Fibroblast of the conjunctiva (primary cell): Measurements from ENCODE around the gene SOCS3.
"Not testable (repeated sequence)": the region's sequence is repeated elsewhere in the genome, so short reads cannot be mapped to it uniquely, and the experiment has no call there.

Experiments
- DNase-seq: peaks from one replicate; pipeline ENCODE4 v3.0.0-alpha.2; 2010; ENCODE audit warnings: low read depth

SOCS3 gene

GRCh38 chr17:78348055-78348770 lies 11.7 kb downstream of the SOCS3 start:
- DNase-seq, result no peak

DNA sequence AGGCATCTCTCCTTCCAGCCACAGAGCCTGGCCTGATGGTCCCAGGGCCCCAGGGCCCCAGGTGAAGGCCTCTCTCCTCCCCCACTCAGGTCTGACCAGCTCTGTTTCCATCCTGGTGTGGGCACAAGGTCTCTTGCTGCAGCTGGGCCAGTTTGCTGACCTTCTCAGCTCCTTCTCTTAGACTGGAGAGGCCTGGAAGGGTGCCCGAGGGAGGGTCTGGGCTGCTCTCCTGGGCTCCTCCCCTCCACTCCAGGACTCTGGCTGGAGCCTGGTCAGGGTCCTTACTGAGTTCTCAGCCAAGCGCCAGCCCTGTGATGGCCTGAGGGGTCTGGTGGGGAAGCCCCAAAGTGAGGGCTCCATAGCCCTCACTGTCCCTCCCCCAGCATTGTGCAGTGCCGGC lies 12.4 kb downstream of the SOCS3 start:
- DNase-seq, result no peak

DNA sequence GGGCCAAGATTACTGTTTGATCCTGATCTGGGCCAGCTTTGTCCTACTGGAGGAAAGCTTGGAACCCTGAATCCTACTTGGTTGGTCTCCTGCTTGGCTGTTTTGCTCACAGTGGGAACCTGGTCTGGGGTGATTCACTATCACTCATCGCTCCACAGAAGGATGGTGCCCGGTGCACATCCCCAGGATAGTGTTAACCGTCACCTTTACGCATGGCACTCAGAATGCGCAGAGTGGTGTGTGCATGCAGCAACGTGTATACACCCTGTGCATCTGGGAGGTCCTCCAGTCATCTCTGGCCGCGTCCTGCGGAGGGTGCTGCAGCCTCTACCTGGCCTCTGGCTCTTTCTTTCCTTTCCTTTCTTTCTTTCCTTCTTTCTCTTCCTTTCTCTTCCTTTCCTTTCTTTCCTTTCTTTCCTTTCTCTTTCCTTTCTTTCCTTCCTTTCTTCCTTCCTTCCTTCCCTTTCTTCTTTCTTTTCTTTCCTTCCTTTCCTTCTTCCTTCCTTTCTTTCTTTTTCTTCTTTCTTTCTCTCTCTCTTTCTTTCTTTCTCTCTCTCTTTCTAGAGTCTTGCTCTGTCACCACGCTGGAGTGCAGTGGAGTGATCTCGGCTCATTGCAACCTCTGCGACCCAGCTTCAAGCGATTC lies 13.1 kb downstream of the SOCS3 start:
- no peak for DNase-seq

- no peak for DNase-seq
Measured at GRCh38 chr17:78345791-78346494, 13.9 kb downstream of the SOCS3 start.

DNA sequence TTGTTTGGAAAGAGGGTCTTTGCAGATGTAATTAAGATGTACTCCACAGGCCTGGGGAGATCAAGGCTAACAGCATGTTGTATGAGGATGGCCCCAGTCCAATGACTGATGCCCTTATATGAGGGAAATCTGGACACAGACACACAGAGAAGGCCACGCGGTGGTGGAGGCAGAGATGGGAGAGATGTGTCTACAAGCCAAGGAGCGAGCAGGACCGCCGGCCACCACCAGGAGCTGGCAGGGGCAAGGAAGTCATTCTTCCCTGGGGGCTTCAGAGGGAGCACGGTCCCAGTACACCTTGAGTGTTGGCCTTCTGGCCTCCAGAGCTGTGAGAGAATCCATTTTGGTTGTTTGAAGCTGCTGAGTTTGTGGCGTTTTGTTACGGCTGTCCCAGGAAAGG lies 14.7 kb downstream of the SOCS3 start:
- no peak for DNase-seq

- no peak for DNase-seq
Measured at GRCh38 chr17:78344666-78345065, 15.2 kb downstream of the SOCS3 start.

DNA sequence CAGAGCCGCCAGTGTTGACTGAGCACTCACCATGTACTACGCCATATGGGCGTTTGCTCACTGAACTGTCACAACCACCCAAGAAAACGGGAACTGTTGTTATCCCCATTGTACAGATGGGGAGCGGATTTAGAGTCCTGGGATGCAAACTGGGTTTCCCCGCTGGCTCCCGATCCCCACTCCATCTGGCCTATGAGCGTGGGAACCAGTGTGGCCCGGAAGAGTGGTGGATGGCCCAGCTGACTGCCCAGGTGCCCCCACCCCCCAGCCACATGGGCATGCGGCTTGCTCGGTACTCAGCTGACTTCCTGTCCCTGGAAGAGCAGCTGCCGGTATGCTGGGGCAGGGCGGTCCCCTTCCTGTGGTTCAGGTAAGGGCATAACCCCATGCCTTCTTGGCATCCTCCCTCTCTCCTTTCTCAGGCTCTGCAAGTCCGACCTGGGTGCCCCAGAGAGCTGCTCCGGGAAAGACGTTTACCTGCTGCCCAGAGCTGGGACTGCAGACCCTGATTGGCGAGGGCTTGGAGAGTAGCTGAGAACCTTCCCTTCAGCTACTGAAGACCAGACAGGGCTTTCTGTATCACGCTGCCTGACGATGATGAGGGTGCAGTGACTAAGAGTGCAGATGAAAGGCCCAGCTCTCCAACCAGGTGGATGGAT lies 16.2 kb downstream of the SOCS3 start:
- no peak for DNase-seq

DNA sequence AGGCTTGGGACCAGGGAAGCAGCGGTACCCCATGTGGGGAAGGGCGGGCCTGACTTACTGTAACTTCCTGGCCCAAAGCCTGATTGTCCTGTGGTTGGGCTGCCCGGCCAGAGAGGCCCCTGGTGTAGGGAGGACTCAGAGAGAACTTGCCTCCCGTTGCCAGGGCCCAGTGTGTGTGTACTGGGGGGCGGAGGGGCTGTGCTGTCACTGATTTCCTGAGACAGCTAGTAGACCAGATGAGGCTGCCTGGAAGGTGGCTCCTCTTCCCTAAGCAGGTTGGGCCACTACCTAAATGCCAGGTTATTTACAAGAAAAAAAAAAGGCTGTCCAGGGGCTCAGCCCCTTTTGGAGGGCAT lies 16.7 kb downstream of the SOCS3 start:
- peak; percentile 88 for DNase-seq

DNA sequence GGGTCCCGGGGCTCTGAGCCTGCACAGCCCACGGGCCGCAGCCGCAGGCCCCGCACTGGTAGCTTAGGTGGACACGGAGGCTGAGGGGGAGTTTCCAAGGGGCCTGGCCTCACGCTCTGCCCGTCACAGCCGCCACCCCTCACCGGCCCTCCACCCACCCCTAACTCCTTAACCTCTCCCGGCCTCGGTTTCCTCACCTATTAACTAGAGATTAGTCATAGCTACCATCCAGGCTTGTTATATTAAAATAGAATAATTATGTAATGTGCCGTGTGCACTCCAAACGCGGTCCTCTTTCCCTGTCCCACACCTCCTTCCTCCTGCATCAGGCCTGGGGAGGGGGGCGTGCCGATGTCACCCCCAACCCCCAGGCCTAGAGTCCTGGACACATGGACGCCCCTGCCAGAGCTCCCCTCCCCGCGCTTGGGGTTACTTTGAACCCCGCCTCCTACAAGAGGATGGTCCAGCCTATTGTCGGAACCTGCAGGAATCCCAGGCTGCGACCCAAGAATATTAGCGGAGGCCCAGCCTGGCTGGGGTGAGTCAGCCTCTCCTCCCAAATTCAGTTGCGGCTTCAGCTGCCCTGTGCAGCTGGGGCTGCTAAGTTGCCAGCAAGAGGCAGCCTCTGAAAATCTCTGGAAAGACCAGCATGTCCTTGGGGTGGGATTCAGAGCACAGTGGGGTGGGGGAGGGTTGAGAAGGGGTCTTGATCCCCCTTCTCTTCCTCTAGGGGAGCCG lies 17.3 kb downstream of the SOCS3 start:
- DNase-seq, result peak; percentile 77

GRCh38 chr17:78341559-78342448 lies 18.1 kb downstream of the SOCS3 start:
- DNase-seq, result no peak

- no peak for DNase-seq
Measured at GRCh38 chr17:78340183-78340955, 19.5 kb downstream of the SOCS3 start.

GRCh38 chr17:78338486-78339259 lies 21.2 kb downstream of the SOCS3 start:
- no peak for DNase-seq

DNA sequence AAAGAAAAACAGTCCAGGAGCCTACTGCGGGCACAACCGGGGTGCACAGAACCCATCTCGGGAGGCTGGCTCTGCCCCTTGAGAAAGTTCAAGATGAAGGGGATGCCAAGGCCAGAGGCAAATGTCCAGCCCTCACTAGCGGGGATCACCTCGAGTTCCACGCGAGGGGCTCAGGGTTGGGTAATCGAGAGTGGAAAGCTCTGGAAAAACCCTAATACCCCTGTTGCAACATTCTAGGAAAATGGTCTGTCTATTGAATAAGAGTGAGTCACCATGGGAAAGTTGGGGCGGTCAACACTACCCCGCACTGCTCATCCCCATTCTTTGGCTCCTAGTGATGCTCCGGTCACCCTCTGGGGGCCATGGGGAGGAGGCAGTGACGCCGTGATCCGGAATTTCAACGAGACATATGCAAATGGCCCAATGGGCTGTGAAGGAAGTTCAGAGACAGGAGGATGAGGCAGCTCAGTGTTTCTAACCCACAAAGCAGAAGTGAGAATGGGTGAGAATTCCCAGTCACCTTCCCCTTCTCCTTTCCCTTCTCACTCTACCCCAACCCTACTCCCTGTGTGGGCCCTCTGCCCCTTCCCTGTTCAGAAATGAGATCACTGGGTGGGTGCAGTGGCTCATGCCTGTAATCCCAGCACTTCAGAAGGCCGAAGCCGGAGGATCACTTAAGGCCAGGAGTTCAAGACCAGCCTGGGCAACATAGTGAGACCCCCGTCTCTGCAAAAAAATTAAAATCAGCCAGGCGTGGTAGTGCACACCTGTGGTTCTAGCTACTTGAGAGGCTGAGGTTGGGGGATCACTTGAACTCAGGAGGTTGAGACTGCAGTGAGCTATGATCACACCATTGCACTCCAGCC lies 22.4 kb downstream of the SOCS3 start:
- no peak for DNase-seq

DNA sequence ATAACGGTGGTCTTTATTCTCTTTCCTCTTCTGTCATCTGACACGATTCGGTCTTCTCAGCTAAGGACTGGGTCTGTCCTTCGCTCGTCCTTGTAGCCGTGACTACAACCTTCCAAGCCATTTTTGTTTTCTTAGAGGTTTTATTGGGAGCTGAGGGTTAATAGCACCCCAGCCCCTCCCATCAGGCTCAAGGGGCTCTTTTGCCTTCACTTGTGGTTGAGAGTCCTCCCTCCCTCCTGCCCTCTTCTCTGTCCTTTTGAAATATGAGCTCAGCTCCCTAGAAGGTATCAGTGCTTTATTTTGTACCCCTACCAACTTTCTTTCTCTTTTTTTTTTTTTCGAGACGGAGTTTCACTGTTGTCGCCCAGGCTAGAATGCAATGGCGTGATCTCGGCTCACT lies 24.7 kb downstream of the SOCS3 start:
- DNase-seq, result no peak

DNA sequence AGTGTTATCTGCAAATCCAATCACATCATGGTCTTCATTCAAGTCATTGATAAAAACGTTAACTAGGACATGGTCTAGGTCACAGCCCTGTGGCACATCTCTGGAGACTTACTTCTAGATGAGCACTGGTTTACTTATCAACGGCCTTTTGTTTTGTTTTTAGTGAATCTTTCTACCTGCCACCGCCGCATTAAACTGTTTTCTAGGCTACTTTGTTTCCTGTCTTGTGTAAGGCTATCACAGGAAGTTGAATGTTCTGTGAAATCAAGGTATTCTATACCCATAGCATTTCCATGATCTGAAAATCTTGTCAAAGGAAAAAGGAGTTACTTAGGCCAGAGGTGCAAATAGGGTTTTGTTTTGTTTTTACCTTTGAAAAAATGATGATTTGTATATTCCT lies 26.9 kb downstream of the SOCS3 start:
- no peak for DNase-seq

DNA sequence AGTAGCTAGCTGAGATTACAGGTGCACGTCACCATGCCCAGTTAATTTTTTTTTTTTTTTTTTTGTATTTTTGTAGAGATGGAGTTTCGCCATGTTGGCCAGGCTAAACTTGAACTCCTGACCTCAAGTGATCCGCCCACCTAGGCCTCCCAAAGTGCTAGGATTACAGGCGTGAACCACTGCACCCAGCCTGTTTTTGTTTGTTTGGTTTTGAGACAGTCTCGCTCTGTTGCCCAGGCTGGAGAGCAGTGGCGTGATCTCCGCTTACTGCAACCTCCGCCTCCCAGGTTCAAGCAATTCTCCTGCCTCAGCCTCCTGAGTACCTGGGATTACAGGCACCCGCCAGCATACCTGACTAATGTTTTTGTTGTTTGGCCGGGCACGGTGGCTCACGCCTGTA lies 28.5 kb downstream of the SOCS3 start:
- DNase-seq, result not testable (repeated sequence)

GRCh38 chr17:78330570-78331224 lies 29.2 kb downstream of the SOCS3 start:
- no peak for DNase-seq
